Measurements from ENCODE around the gene DGKH.

GRCh38 chr13:42112864-42113263, 64.4 kb downstream of the DGKH start:
- TF ChIP-seq TAF1 (IDR thresholded peaks at IDR 0.05; ENCODE audit: low read depth, low read length) (no peak), POLR2AphosphoS5 (IDR thresholded peaks at IDR 0.05; ENCODE audit: low read depth, low read length) (no peak), SPI1 (IDR thresholded peaks at IDR 0.05; ENCODE audit: low read depth, low read length) (no peak)
